Activated naive CD8-positive, alpha-beta T cell treated with anti-CD3 and anti-CD28 coated beads, Interleukin-2, amount 10 ng/mL, durations not matched to agents 7 days and 5 days (primary cell): ENCODE results near the gene DNAH10. TPM values are rescaled to one million over a fixed set of nuclear protein-coding genes. Genes with fewer than 3 reads are reported as not detected.
A peak's percentile ranks its signal among the peaks of the same experiment; 100 is the strongest.

Experiments used
- ATAC-seq: fragments of 150-1000 bp; cut with Tn5 transposase; one replicate; pipeline ENCODE4 v1.10.0; 2021; ENCODE audit warnings: low read depth, moderate library complexity
- POLR2A ChIA-PET: fragments of 350-600 bp; sonication (Branson Sonifier 250); formaldehyde crosslinking; loops from one replicate; lab custom pipeline; 2021; ENCODE audit warnings: antibody characterized with exemption; lab: Charles Lee
- DNase-seq: peaks from one replicate; pipeline ENCODE4 v3.0.0; 2021
- H3K27ac Mint-ChIP-seq: one replicate; pipeline ENCODE4 v1.8.0; 2022; ENCODE audit warnings: mild to moderate bottlenecking, mixed read lengths
- H3K27me3 Mint-ChIP-seq: one replicate; pipeline ENCODE4 v1.8.0; 2022; ENCODE audit warnings: mild to moderate bottlenecking, moderate library complexity, mixed read lengths
- H3K36me3 Mint-ChIP-seq: one replicate; pipeline ENCODE4 v1.8.0; 2021; ENCODE audit warnings: mild to moderate bottlenecking, mixed read lengths
- H3K4me1 Mint-ChIP-seq: one replicate; pipeline ENCODE4 v1.8.0; 2021; ENCODE audit warnings: mixed read lengths
- H3K4me3 Mint-ChIP-seq: one replicate; pipeline ENCODE4 v1.8.0; 2022; ENCODE audit warnings: mild to moderate bottlenecking, moderate library complexity, mixed read lengths
- H3K9me3 Mint-ChIP-seq: one replicate; pipeline ENCODE4 v1.8.0; 2021; ENCODE audit warnings: mixed read lengths
- total RNA-seq, 2 experiments: library from RNA; stranded (reverse); gene quantifications; one replicate each; pipeline ENCODE4 v1.2.3, GENCODE V29; 2021

Gene DNAH10, protein sequence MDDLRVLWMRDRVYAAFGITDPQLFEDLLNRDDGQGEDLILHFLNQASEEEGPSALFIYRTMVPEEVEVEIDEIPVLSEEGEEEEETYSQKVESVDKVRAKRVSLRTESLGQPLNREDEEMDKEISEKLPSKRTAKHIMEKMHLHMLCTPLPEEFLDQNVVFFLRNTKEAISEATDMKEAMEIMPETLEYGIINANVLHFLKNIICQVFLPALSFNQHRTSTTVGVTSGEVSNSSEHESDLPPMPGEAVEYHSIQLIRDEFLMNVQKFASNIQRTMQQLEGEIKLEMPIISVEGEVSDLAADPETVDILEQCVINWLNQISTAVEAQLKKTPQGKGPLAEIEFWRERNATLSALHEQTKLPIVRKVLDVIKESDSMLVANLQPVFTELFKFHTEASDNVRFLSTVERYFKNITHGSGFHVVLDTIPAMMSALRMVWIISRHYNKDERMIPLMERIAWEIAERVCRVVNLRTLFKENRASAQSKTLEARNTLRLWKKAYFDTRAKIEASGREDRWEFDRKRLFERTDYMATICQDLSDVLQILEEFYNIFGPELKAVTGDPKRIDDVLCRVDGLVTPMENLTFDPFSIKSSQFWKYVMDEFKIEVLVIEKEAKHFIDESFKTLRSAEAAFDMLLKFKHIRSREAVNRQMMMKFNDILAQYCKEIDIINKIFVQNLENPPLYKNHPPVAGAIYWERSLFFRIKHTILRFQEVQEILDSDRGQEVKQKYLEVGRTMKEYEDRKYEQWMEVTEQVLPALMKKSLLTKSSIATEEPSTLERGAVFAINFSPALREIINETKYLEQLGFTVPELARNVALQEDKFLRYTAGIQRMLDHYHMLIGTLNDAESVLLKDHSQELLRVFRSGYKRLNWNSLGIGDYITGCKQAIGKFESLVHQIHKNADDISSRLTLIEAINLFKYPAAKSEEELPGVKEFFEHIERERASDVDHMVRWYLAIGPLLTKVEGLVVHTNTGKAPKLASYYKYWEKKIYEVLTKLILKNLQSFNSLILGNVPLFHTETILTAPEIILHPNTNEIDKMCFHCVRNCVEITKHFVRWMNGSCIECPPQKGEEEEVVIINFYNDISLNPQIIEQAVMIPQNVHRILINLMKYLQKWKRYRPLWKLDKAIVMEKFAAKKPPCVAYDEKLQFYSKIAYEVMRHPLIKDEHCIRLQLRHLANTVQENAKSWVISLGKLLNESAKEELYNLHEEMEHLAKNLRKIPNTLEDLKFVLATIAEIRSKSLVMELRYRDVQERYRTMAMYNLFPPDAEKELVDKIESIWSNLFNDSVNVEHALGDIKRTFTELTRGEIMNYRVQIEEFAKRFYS (N-terminal part only)
- under 1 TPM; 0.28 to 0.34 TPM for total RNA-seq

DNA sequence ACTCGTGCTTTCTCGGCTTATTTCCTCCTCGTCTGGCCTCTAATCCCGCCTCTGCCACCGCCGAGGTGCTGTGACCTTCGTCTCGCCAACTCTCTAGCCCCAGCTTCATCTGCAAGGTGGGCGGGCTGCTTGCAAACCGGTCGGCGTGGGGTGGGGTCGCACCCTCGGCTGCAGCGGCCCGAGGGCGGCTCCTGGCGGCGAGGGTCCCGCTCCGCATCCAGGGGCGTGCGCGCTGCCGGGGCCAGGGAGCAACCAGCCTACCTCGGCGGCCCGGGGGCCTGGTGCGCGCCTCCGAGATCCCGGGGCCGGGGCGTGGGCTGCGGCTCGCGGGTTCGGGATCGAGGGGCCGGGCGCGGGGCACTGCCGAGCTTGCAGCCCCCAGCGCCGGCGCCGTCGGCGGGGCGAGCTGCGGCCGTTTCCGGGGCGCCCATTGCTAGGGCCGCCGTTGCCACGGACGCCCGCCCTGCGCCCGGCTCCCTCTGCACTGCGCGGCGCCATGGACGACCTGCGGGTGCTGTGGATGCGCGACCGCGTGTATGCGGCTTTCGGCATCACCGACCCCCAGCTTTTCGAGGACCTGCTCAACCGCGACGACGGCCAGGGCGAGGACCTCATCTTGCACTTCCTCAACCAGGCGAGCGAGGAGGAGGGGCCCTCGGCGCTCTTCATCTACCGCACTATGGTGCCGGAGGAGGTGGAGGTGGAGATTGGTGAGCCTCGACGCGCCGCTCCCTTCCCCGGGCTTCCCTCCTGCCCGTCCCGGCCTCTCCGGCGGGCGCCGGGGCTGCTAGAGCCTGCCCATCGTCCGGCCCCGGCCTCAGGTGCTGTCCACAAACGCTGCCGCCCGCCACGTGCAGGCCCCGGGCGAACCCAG is at the start of gene DNAH10:
Gene DNAH10, plus strand, starts transcription at position 461 of the 874 bp plus-strand sequence. Its CDS starts 36 bp downstream, at position 497.
- peak; percentile 72 for DNase-seq
- Mint-ChIP-seq H3K4me1 (peaks cover 9% of the 10 kb centered on the region), H3K27ac (peak within 1 kb of the TSS; percentile 55), H3K4me3 (peak within 1 kb of the TSS; percentile 84), H3K9me3 (no peaks in the 10 kb centered on the region), H3K36me3 (peaks cover 4% of the 10 kb centered on the region), H3K27me3 (peaks cover 5% of the 10 kb centered on the region)
- POLR2A ChIA-PET, result interaction anchor here (1.3 kb wide), 1 partner anchor 529 kb away, joined by 3 read pairs; the partner anchor contains the start of genes MPHOSPH9 and MTRFR
- peak; percentile 90 for ATAC-seq

- peaks cover 30% of the 10 kb centered on the region for H3K4me1 Mint-ChIP-seq
- DNase-seq, result no peak
- POLR2A ChIA-PET, result interaction anchor here (0.7 to 5.2 kb wide), 12 partner anchors 9 to 443 kb away, joined by 3 to 29 read pairs (median 5); partner anchors contain the start of genes DDX55, EIF2B1, GTF2H3 and KMT5A
- H3K36me3 Mint-ChIP-seq, result peaks cover 2% of the 10 kb centered on the region
- peak overlapping the region; percentile 84 for H3K27ac Mint-ChIP-seq
- no peaks in the 10 kb centered on the region for H3K9me3 Mint-ChIP-seq
- peak overlapping the region; percentile 93 for H3K4me3 Mint-ChIP-seq
- no peaks in the 10 kb centered on the region for H3K27me3 Mint-ChIP-seq
- ATAC-seq, result no peak
These were observed 49.3 kb upstream of the DNAH10 start for GRCh38 chr12:123712780-123713319.

GRCh38 chr12:123713398-123713797 is 48.7 kb upstream of the DNAH10 start:
- Mint-ChIP-seq H3K4me3 (peak overlapping the region; percentile 93), H3K9me3 (no peaks in the 10 kb centered on the region), H3K27ac (peak overlapping the region; percentile 84), H3K27me3 (no peaks in the 10 kb centered on the region), H3K4me1 (peaks cover 30% of the 10 kb centered on the region), H3K36me3 (peaks cover 2% of the 10 kb centered on the region)
- ATAC-seq (no peak), DNase-seq (no peak)
- POLR2A ChIA-PET, result interaction anchor here (0.8 to 5.2 kb wide), 7 partner anchors 8 to 329 kb away, joined by 3 to 29 read pairs (median 7); partner anchors contain the start of genes EIF2B1, GTF2H3, KMT5A and TCTN2

- ATAC-seq (no peak), DNase-seq (no peak)
- POLR2A ChIA-PET, result interaction anchor here (0.8 to 5.2 kb wide), 5 partner anchors 7 to 330 kb away, joined by 3 to 29 read pairs (median 3); partner anchors contain the start of gene KMT5A
- H3K9me3 Mint-ChIP-seq, result no peaks in the 10 kb centered on the region
- H3K27ac Mint-ChIP-seq, result peak overlapping the region; percentile 84
- H3K27me3 Mint-ChIP-seq, result no peaks in the 10 kb centered on the region
- H3K4me3 Mint-ChIP-seq, result peak overlapping the region; percentile 93
- H3K36me3 Mint-ChIP-seq, result peaks cover 2% of the 10 kb centered on the region
- H3K4me1 Mint-ChIP-seq, result peaks cover 30% of the 10 kb centered on the region
These were observed 48.1 kb upstream of the DNAH10 start for GRCh38 chr12:123713823-123714585.

DNA sequence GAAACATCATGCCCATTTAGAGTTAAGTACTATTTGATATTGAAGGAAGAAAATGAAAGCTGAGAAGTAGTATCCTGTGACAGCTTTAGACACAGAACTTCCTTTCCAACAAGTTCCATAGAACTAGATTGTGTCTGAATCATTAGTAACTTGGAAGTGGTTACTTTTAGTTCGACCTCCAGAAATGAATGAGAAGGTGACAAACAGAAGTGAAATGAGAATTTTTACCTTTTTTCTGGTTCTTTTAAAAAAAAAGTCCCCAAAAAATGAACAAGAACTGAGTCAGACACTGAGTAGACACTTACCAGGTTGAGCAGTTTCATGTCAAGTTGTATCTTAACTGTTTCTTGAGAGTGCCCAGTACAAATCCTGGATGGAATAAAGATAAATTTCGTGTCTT is 46.9 kb upstream of the DNAH10 start:
- Mint-ChIP-seq H3K27ac (peak overlapping the region; percentile 84), H3K4me3 (peak overlapping the region; percentile 93), H3K36me3 (peaks cover 5% of the 10 kb centered on the region), H3K4me1 (peaks cover 30% of the 10 kb centered on the region), H3K9me3 (no peaks in the 10 kb centered on the region), H3K27me3 (no peaks in the 10 kb centered on the region)
- POLR2A ChIA-PET, result interaction anchor here (5.2 kb wide), 1 partner anchor 9 kb away, joined by 29 read pairs; no protein-coding TSS in a partner anchor
- DNase-seq (no peak), ATAC-seq (no peak)

DNA sequence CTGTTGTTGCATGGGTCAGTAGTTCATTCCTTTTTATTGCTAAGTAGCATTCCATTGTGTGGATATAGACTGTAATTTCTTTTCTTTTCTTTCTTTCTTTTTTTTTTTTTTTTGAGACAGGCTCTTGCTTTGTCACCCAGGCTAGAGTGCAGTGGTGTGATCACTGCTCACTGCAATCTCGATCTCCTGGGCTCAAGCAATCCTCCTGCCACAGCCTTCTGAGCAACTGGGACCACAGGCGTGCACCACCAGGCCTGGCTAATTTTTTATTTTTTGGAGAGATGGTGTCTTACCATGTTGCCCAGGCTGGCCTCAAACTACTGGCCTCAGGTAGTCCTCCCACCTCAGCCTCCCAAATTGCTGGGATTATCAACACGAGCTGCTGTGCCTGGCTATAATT is 44.8 kb upstream of the DNAH10 start:
- Mint-ChIP-seq H3K4me3 (no peak overlapping the region), H3K27ac (no peak overlapping the region), H3K4me1 (peaks cover 24% of the 10 kb centered on the region)

GRCh38 chr12:123720141-123720814 is 41.8 kb upstream of the DNAH10 start:
- Mint-ChIP-seq H3K4me1 (peaks cover 13% of the 10 kb centered on the region), H3K27ac (no peak overlapping the region), H3K36me3 (peaks cover 12% of the 10 kb centered on the region), H3K27me3 (no peaks in the 10 kb centered on the region), H3K4me3 (no peak overlapping the region), H3K9me3 (no peaks in the 10 kb centered on the region)
- DNase-seq (no peak), ATAC-seq (no peak)
- POLR2A ChIA-PET, result no interaction called here

More for the DNA sequence above, 44.8 kb upstream of the DNAH10 start:
- DNase-seq (no peak), ATAC-seq (no peak)
- Mint-ChIP-seq H3K36me3 (peaks cover 5% of the 10 kb centered on the region), H3K27me3 (no peaks in the 10 kb centered on the region), H3K9me3 (no peaks in the 10 kb centered on the region)
- POLR2A ChIA-PET, result interaction anchor here (0.6 kb wide), 1 partner anchor 13 kb away, joined by 4 read pairs; no protein-coding TSS in a partner anchor

DNA sequence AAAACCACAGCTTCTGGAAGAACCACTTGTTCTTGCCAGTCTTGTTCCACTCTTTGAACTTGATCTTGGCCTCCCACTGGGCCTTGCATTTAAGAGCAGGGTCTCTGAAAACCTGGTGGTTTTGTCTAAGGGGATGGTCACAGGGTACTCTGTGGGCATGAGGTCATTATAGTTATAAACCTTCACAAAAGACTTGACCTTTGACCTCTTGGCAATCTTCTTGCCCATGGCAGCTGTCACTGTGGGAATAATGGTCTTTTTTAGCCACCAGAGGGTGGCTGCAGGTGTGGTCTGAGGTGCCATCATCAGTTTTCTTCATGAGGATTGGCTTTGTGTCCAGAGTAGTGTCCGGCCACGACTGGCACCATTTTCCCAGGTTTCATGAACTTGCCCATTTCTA is 40.9 kb upstream of the DNAH10 start:
- Mint-ChIP-seq H3K4me3 (no peak overlapping the region), H3K9me3 (no peaks in the 10 kb centered on the region)

DNA sequence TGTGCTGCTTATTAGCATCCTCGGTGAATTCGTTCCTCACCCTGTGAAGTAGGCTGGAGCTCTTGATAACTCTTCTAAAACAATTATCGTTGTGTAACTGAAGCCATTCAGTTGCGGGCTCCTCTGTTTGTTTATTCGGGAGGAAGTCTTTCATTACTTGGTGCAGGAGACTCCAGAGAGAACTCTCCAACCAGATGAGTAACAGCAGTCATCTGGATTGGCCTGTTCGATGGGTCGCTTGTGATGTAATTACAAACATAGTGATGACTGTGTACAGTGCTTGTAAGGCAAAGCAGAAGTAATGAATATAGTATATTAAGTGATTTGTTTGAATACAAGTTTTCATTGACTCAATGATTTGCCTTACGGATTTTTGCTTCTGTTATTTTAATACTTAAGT is 39.1 kb upstream of the DNAH10 start:
- no peak for DNase-seq
- H3K4me3 Mint-ChIP-seq, result no peak overlapping the region
- no peaks in the 10 kb centered on the region for H3K27me3 Mint-ChIP-seq
- no peak for ATAC-seq
- H3K27ac Mint-ChIP-seq, result no peak overlapping the region
- H3K9me3 Mint-ChIP-seq, result no peaks in the 10 kb centered on the region
- peaks cover 15% of the 10 kb centered on the region for H3K4me1 Mint-ChIP-seq
- peaks cover 19% of the 10 kb centered on the region for H3K36me3 Mint-ChIP-seq
- POLR2A ChIA-PET, result interaction anchor here (1.0 to 4.5 kb wide), 2 partner anchors 10 to 19 kb away, joined by 4 to 29 read pairs; partner anchors contain the start of gene ATP6V0A2

More for the DNA sequence above, 40.9 kb upstream of the DNAH10 start:
- peaks cover 15% of the 10 kb centered on the region for H3K4me1 Mint-ChIP-seq
- DNase-seq, result no peak
- no peaks in the 10 kb centered on the region for H3K27me3 Mint-ChIP-seq
- H3K36me3 Mint-ChIP-seq, result peaks cover 13% of the 10 kb centered on the region
- POLR2A ChIA-PET, result interaction anchor here (1.3 kb wide), 1 partner anchor 8 kb away, joined by 7 read pairs; the partner anchor contains the start of gene ATP6V0A2
- no peak overlapping the region for H3K27ac Mint-ChIP-seq
- ATAC-seq, result no peak

DNA sequence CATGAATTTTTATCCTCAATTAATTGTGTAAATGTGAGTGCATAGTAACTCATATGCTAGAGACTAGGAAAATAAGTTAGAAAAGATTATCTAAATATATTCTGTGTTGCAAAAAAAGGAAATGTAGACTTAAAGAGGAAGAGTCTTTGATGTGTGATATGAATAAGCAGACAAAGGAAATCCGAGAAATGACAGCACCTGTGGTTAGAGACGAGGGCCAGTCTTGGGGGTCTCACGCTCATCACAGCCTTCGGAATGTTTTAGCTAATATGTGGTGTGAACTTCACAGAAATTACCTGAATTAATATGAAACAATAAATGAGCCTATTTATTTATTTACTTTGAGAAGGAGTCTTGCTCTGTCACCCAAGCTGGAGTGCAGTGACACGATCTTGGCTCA is 38.3 kb upstream of the DNAH10 start:
- DNase-seq, result no peak
- Mint-ChIP-seq H3K4me3 (peak overlapping the region; percentile 48), H3K27me3 (no peaks in the 10 kb centered on the region), H3K9me3 (no peaks in the 10 kb centered on the region), H3K4me1 (peaks cover 15% of the 10 kb centered on the region), H3K27ac (peak overlapping the region; percentile 67), H3K36me3 (peaks cover 22% of the 10 kb centered on the region)
- peak; percentile 66 for ATAC-seq
- POLR2A ChIA-PET, result interaction anchor here (0.6 to 4.5 kb wide), 3 partner anchors 11 to 31 kb away, joined by 4 to 29 read pairs (median 5); partner anchors contain the start of gene ATP6V0A2
